ENCODE measurements around the gene CNTNAP4. TPM values are rescaled to one million over a fixed set of nuclear protein-coding genes. Genes with fewer than 3 reads are reported as not detected.

Gene CNTNAP4
- total RNA-seq, 1 donor from 2014 or later: not detected

DNA sequence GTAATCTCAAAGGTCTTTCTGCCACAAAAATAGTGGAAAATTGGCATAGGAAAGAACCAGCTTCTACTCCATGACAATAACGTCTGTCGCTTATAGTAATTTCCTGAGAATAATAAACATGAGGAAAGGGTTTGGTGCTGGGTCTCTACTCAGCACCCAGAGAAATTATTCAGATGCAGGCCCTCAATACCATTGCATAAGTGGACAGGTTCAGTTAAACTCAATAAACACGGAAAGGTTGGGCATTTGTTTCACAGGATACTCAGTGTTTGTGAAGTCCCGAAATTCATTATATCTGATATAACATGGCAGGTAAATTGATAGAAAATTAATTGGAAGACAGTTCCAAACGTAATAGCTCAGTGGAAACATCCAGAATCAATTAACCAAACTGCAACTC, 254.0 kb downstream of the CNTNAP4 start:
- peaks cover 6% of the 10 kb centered on the region for H3K9me3 Mint-ChIP-seq
- H3K4me1 Mint-ChIP-seq (ENCODE audit: low read depth): no peaks in the 10 kb centered on the region
- DNase-seq (ENCODE audit: low spot score): no peak
- H3K36me3 Mint-ChIP-seq (ENCODE audit: low read depth): no peaks in the 10 kb centered on the region
- H3K4me3 Mint-ChIP-seq (ENCODE audit: low read depth): no peak overlapping the region
- H3K27me3 Mint-ChIP-seq (ENCODE audit: low read depth): no peaks in the 10 kb centered on the region
- no peak overlapping the region for H3K27ac Mint-ChIP-seq
- intact Hi-C loops (cut with micrococcal nuclease): no loop called here

DNA sequence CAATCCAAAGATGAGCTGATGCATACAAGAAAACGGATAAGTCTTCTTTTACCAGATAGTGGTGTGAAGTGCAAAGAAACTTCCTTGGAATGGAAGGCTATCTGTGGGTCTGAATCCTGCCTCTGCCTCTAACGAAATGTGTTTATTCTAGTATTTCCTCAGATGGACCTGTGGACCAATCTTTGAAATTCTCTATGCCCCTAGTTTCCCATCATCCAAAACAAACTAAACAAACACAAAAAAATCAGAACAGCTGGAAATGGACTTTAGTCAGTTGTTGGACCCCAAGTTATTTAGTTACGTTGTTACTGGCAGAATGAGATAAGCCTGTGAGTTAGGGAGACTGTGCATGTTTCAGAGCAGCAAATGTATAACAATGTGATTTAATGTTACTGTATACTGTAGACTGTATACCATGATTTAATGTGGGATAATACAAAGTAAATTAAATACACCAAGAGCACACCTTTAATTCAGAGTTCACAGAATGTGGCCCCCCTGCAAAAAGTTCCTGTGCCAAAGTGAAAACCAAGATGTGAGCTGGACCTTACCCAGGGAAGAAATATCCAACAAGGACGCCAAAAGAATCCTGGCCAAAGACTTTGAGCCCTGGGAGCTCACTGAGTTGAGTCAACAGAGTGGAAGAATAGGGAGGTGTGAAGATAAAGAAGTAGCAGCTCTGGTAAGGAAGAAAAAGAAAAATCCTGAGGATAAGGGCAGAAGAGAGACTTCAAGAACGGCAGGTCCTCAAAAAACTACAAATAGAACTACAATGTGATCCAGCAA, 255.2 kb downstream of the CNTNAP4 start:
- intact Hi-C loops (cut with micrococcal nuclease): no loop called here
- no peaks in the 10 kb centered on the region for H3K27me3 Mint-ChIP-seq (ENCODE audit: low read depth)
- H3K4me1 Mint-ChIP-seq (ENCODE audit: low read depth): no peaks in the 10 kb centered on the region
- H3K36me3 Mint-ChIP-seq (ENCODE audit: low read depth): no peaks in the 10 kb centered on the region
- no peak overlapping the region for H3K27ac Mint-ChIP-seq
- DNase-seq (ENCODE audit: low spot score): no peak
- peaks cover 6% of the 10 kb centered on the region for H3K9me3 Mint-ChIP-seq
- no peak overlapping the region for H3K4me3 Mint-ChIP-seq (ENCODE audit: low read depth)

DNA sequence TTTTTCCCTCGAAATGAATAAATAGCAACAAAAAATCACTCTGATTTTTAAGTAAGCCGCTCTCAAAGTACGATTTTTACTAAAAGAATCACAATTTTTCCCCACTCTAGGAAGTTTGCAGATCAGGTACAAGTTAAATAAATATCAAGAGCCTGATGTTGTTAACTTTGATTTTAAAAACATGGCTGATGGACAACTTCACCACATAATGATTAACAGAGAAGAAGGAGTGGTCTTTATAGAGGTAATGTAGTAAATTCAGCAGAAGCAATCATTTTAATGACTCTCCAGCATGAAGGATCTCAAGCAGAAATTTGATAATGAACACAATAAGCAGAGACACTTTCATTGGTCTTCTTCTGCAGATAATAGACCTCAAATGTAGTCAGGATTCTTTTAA, 262.4 kb downstream of the CNTNAP4 start:
- Mint-ChIP-seq H3K27me3 (ENCODE audit: low read depth) (no peaks in the 10 kb centered on the region), H3K4me3 (ENCODE audit: low read depth) (no peak overlapping the region), H3K9me3 (no peaks in the 10 kb centered on the region), H3K4me1 (ENCODE audit: low read depth) (no peaks in the 10 kb centered on the region), H3K36me3 (ENCODE audit: low read depth) (no peaks in the 10 kb centered on the region), H3K27ac (no peak overlapping the region)
- intact Hi-C loops (cut with micrococcal nuclease): no loop called here
- no peak for DNase-seq (ENCODE audit: low spot score)

DNA sequence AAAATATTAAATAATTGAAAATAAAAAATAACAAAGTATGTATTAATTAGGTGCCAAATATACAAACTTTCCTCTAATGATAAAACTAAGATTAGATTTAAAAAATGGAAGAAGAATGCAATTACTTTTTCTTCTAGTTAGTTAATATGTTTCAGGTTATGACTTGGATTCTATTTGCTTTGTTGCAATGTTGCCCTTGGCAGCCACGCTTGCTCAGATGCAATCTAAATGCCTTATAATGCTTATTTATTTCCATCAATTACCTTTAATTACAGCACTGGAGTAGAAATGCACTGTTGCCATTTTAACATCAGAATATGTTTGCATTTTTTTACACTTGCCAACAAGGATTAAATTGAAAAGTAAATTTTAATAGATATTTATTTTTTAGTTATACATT, 263.9 kb downstream of the CNTNAP4 start:
- intact Hi-C loops (cut with micrococcal nuclease): no loop called here

DNA sequence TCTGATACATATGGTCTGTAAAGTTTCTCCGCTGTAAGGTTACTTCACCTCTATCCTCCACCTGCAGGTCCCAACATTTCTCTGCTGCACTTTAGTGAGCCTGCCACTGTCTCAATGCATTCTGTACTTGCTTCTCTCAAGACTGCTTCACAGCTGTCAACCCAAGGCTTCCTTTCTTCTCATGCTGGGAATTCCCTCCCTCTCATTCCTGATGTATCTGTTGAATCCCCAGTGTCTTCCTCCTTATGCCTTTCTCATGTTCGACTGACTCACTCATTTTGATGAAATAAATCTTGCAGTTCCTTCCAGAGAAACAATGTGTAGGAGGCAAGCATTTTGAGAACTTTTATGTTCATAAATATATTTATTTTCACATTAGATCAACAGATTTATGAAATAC, 288.3 kb downstream of the CNTNAP4 start:
- H3K36me3 Mint-ChIP-seq (ENCODE audit: low read depth): no peaks in the 10 kb centered on the region
- H3K27ac Mint-ChIP-seq: no peak overlapping the region
- H3K9me3 Mint-ChIP-seq: peaks cover 8% of the 10 kb centered on the region
- no peak overlapping the region for H3K4me3 Mint-ChIP-seq (ENCODE audit: low read depth)
- intact Hi-C loops (cut with micrococcal nuclease): no loop called here
- H3K4me1 Mint-ChIP-seq (ENCODE audit: low read depth): no peaks in the 10 kb centered on the region
- no peaks in the 10 kb centered on the region for H3K27me3 Mint-ChIP-seq (ENCODE audit: low read depth)
- DNase-seq (ENCODE audit: low spot score): no peak

More for the DNA sequence above, 263.9 kb downstream of the CNTNAP4 start:
- DNase-seq (ENCODE audit: low spot score): no peak
- no peaks in the 10 kb centered on the region for H3K36me3 Mint-ChIP-seq (ENCODE audit: low read depth)
- H3K4me1 Mint-ChIP-seq (ENCODE audit: low read depth): no peaks in the 10 kb centered on the region
- H3K27ac Mint-ChIP-seq: no peak overlapping the region
- no peaks in the 10 kb centered on the region for H3K27me3 Mint-ChIP-seq (ENCODE audit: low read depth)
- H3K9me3 Mint-ChIP-seq: no peaks in the 10 kb centered on the region
- no peak overlapping the region for H3K4me3 Mint-ChIP-seq (ENCODE audit: low read depth)

DNA sequence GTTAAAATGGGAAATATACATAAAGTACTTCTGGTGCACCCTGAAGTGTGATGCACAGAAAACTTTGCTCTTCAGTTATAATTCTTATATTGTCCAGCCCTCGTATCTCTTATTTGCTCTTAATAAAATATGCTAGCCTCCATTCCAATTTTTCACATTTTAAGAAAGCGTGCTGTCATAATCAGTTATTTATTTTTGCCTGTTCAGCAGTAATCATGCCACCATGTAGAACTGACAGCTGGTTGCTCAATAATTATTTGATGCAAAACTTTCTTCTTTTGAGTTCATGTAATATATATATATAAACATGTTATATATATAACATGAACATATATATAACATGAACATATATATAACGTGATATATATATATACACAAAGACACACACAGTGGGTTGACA, 294.6 kb downstream of the CNTNAP4 start:
- peaks cover 15% of the 10 kb centered on the region for H3K9me3 Mint-ChIP-seq
- no peak overlapping the region for H3K27ac Mint-ChIP-seq
- no peak overlapping the region for H3K4me3 Mint-ChIP-seq (ENCODE audit: low read depth)
- H3K4me1 Mint-ChIP-seq (ENCODE audit: low read depth): no peaks in the 10 kb centered on the region
- H3K36me3 Mint-ChIP-seq (ENCODE audit: low read depth): no peaks in the 10 kb centered on the region
- no peak for DNase-seq (ENCODE audit: low spot score)
- intact Hi-C loops (cut with micrococcal nuclease): no loop called here
- no peaks in the 10 kb centered on the region for H3K27me3 Mint-ChIP-seq (ENCODE audit: low read depth)

DNA sequence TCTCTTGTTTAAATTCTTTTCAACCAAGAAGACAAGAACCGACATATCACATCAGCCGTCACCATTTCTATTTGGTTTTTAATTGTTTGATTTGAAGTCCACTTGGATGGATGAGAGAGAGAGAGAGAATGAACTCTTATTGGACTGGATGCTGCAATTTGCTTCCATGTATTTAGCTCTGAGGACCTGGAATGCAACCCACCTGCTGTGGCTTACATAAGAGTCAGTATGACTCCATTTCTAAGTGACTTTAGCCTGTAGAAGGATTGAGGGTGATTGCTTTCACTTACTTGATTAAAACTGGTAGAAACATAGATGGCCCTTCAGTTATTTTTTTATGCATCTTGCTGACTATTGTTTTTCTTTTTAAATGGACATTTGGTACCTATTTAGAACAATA, 296.1 kb downstream of the CNTNAP4 start:
- intact Hi-C loops (cut with micrococcal nuclease): no loop called here
- no peaks in the 10 kb centered on the region for H3K36me3 Mint-ChIP-seq (ENCODE audit: low read depth)
- no peak overlapping the region for H3K4me3 Mint-ChIP-seq (ENCODE audit: low read depth)
- no peaks in the 10 kb centered on the region for H3K4me1 Mint-ChIP-seq (ENCODE audit: low read depth)
- H3K27ac Mint-ChIP-seq: no peak overlapping the region
- DNase-seq (ENCODE audit: low spot score): no peak
- H3K27me3 Mint-ChIP-seq (ENCODE audit: low read depth): no peaks in the 10 kb centered on the region
- peaks cover 15% of the 10 kb centered on the region for H3K9me3 Mint-ChIP-seq

DNA sequence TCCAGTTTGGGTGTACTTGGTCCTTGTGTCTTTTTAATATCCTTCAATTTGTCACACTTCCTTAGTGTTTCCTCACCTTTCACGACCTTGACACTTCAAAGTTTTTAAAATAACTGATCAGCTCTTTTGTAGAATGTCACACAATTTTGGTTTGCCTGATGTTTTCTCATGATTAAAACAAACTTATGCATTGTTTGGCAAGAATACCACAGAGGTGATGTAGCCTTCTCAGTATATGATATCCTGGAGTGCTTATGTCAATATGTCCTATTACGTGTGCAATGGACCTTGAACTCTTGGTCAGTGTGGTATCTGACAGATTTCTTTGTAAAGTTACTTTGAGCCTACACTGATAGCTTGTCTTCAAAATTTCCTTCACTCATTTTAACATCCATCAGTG, 297.4 kb downstream of the CNTNAP4 start:
- Mint-ChIP-seq H3K9me3 (peaks cover 15% of the 10 kb centered on the region), H3K27ac (no peak overlapping the region), H3K36me3 (ENCODE audit: low read depth) (no peaks in the 10 kb centered on the region), H3K4me3 (ENCODE audit: low read depth) (no peak overlapping the region), H3K4me1 (ENCODE audit: low read depth) (no peaks in the 10 kb centered on the region), H3K27me3 (ENCODE audit: low read depth) (no peaks in the 10 kb centered on the region)
- intact Hi-C loops (cut with micrococcal nuclease): no loop called here
- DNase-seq (ENCODE audit: low spot score): no peak

DNA sequence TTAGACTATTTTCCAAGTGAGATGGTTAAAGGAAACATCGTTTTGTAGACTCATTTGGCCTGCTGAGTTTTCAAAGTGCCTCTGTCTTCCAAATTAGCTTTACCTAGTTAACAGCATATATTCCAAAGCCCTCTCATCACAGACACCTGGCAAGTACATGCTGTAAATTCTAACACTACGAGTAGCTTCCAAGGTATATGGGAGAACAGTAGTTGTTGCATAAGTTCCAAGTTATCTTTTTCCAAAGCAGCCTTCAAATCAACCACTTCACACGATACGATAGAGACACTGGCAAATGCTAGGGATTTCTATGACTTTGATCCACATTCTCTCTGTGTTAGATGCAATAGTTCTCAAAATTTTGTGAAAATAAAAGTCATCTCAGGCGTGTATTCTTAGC, 299.3 kb downstream of the CNTNAP4 start:
- Mint-ChIP-seq H3K4me3 (ENCODE audit: low read depth) (no peak overlapping the region), H3K9me3 (peaks cover 7% of the 10 kb centered on the region), H3K36me3 (ENCODE audit: low read depth) (no peaks in the 10 kb centered on the region), H3K4me1 (ENCODE audit: low read depth) (no peaks in the 10 kb centered on the region), H3K27ac (no peak overlapping the region), H3K27me3 (ENCODE audit: low read depth) (no peaks in the 10 kb centered on the region)
- intact Hi-C loops (cut with micrococcal nuclease): no loop called here
- DNase-seq (ENCODE audit: low spot score): no peak

DNA sequence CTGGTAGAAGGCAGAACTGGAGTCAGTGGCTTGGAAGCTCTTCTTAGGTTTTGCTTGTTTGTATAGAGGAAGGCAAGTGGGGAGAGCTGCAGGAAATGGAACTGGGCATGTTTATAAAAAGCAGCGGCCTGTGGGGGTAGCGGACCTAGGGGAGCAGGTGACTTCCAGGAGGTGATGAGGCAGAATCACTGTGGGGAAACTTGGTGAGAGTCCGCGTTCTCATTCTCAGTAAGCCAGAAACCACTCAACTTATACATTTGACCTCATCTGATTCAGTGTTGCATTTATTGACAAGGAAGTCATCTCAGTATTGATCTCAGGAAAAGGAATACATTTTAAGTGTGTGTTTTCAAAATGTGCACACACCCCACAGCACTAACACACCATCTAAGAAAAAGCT, 299.8 kb downstream of the CNTNAP4 start:
- Mint-ChIP-seq H3K4me1 (ENCODE audit: low read depth) (no peaks in the 10 kb centered on the region), H3K36me3 (ENCODE audit: low read depth) (no peaks in the 10 kb centered on the region)

DNA sequence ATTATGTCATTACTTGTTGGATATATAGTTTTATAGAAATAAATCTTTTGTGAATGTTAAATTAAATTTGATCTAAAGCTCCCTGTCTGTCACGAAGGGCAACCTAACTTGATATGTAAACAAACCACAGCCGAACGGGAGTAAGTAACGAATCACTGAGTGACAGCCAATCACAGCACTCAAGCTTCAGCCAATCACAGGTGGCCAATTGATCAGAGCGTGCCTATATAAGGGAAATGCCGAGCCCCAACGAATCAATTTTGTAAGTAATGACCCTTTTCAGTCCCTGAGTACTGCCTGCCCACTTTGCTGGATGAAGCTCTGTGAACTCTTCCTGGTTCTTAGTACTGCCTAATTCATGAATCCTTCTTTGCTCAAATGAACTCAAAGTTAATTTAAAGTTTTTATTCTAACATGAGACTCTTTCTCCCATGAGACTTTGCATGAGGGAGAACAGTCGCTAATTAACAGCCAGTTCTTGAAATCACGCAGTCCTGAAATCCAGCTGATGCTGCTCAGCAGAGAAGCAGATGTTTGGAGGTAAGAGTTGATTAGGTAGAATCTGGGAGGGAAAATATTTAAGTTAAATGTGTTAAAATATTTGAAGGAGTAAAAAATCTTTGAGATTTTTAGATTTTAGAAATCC, 302.2 kb downstream of the CNTNAP4 start:
- no peak overlapping the region for H3K4me3 Mint-ChIP-seq (ENCODE audit: low read depth)
- peaks cover 7% of the 10 kb centered on the region for H3K9me3 Mint-ChIP-seq
- no peak for DNase-seq (ENCODE audit: low spot score)
- H3K27me3 Mint-ChIP-seq (ENCODE audit: low read depth): no peaks in the 10 kb centered on the region
- no peaks in the 10 kb centered on the region for H3K4me1 Mint-ChIP-seq (ENCODE audit: low read depth)
- no peaks in the 10 kb centered on the region for H3K36me3 Mint-ChIP-seq (ENCODE audit: low read depth)
- H3K27ac Mint-ChIP-seq: no peak overlapping the region
- intact Hi-C loops (cut with micrococcal nuclease): no loop called here

More for the DNA sequence above, 299.8 kb downstream of the CNTNAP4 start:
- peaks cover 4% of the 10 kb centered on the region for H3K9me3 Mint-ChIP-seq
- no peak for DNase-seq (ENCODE audit: low spot score)
- no peak overlapping the region for H3K27ac Mint-ChIP-seq
- H3K4me3 Mint-ChIP-seq (ENCODE audit: low read depth): no peak overlapping the region
- intact Hi-C loops (cut with micrococcal nuclease): no loop called here
- H3K27me3 Mint-ChIP-seq (ENCODE audit: low read depth): no peaks in the 10 kb centered on the region

DNA sequence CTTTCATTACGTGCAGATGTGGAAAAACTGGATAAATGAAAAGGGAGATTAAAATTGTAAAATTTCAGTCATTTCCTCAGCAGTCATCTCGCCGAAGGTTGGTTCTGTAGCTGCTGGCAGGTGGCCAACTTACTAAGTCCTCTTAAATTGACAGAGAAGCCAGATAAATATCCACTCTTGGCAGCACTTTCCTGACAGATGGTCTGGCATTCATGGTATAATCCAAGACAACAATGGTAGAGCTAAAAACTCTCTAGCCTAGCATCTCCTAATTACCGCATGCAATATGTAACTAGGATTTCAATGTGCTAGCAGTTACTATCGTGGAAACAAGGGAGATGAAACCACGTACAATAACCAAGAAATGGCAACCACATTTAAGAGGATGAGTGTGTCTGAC, 306.3 kb downstream of the CNTNAP4 start:
- Mint-ChIP-seq H3K9me3 (peaks cover 7% of the 10 kb centered on the region), H3K4me1 (ENCODE audit: low read depth) (no peaks in the 10 kb centered on the region), H3K27me3 (ENCODE audit: low read depth) (no peaks in the 10 kb centered on the region), H3K36me3 (ENCODE audit: low read depth) (no peaks in the 10 kb centered on the region), H3K4me3 (ENCODE audit: low read depth) (no peak overlapping the region), H3K27ac (no peak overlapping the region)
- intact Hi-C loops (cut with micrococcal nuclease): no loop called here
- no peak for DNase-seq (ENCODE audit: low spot score)

DNA sequence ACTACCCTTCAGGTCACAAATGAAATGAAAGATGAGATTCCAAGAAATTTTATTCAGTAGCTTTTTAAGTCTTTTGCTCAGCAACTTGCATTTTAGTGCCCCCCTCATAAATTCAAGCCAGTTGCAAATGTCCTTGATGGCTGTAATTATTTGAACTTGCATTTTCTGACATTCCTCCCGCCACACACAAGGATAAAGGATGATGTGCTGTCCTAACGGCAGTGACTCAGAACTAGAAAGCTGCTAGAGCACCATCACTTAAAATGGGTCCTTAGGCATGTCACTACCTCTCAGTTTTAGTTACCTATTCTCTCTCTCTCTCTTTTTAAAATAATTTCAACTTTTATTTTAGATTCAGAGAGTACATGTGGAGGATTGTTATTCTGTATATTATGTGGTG, 306.7 kb downstream of the CNTNAP4 start:
- Mint-ChIP-seq H3K4me1 (ENCODE audit: low read depth) (no peaks in the 10 kb centered on the region), H3K27me3 (ENCODE audit: low read depth) (no peaks in the 10 kb centered on the region), H3K4me3 (ENCODE audit: low read depth) (no peak overlapping the region), H3K9me3 (peaks cover 7% of the 10 kb centered on the region), H3K36me3 (ENCODE audit: low read depth) (no peaks in the 10 kb centered on the region), H3K27ac (no peak overlapping the region)
- intact Hi-C loops (cut with micrococcal nuclease): no loop called here
- DNase-seq (ENCODE audit: low spot score): no peak
